ENCODE measurements around the gene MRPS25. TPM values are rescaled to one million over a fixed set of nuclear protein-coding genes. Genes with fewer than 3 reads are reported as not detected.

Gene MRPS25
- total RNA-seq, 1 experiment from 2014 or later: 69.7 TPM

DNA sequence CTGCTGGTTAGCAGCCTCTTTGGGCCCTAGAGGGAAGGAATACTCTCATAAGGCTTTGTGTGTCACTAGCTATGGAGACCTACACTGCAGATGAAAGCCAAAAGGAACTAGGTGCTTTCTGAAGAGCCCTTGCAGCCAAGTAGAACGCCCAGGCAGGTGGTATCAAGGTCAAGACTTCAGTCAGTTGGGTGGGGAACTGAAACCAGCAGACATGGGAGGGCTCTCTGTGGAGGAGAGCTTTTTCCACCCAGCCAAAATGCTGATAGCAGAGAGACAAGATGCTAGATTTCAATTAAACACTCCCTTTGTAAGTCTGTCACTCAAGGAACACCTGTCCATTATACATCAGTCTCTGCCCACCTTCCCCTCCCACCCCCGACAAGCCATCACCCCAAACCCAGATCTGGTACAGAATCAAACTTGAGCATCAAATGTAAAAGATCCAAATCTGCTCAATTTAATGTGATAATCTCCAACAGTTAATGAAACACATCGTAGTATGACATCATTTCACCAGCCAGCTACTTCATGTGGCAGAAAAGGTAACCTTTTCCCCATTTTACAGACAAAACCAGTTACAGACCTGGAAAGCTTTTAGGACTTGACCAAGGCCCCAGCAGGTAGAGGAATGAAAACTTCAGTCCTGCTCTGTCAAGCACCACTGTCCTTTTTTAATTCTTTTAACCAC is 14.6 kb downstream of the MRPS25 start (continued):
- TF ChIP-seq, protein P1, sequence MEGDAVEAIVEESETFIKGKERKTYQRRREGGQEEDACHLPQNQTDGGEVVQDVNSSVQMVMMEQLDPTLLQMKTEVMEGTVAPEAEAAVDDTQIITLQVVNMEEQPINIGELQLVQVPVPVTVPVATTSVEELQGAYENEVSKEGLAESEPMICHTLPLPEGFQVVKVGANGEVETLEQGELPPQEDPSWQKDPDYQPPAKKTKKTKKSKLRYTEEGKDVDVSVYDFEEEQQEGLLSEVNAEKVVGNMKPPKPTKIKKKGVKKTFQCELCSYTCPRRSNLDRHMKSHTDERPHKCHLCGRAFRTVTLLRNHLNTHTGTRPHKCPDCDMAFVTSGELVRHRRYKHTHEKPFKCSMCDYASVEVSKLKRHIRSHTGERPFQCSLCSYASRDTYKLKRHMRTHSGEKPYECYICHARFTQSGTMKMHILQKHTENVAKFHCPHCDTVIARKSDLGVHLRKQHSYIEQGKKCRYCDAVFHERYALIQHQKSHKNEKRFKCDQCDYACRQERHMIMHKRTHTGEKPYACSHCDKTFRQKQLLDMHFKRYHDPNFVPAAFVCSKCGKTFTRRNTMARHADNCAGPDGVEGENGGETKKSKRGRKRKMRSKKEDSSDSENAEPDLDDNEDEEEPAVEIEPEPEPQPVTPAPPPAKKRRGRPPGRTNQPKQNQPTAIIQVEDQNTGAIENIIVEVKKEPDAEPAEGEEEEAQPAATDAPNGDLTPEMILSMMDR (IDR thresholded peaks at IDR 0.05): no peak
- TF ChIP-seq, protein P2, sequence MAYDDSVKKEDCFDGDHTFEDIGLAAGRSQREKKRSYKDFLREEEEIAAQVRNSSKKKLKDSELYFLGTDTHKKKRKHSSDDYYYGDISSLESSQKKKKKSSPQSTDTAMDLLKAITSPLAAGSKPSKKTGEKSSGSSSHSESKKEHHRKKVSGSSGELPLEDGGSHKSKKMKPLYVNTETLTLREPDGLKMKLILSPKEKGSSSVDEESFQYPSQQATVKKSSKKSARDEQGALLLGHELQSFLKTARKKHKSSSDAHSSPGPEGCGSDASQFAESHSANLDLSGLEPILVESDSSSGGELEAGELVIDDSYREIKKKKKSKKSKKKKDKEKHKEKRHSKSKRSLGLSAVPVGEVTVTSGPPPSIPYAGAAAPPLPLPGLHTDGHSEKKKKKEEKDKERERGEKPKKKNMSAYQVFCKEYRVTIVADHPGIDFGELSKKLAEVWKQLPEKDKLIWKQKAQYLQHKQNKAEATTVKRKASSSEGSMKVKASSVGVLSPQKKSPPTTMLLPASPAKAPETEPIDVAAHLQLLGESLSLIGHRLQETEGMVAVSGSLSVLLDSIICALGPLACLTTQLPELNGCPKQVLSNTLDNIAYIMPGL (CRISPR knock-in tag; IDR thresholded peaks at IDR 0.05): no peak
- no peak for TF ChIP-seq NFATC4 (CRISPR knock-in tag; IDR thresholded peaks at IDR 0.05)
- no peak for TF ChIP-seq SP1 (CRISPR knock-in tag; conservative IDR thresholded peaks at IDR 0.05)

GRCh38 chr3:15049584-15049983 is 15.5 kb downstream of the MRPS25 start:
- ChIA-PET POLR2A (no interaction called here), CTCF (no interaction called here)
- no peak for TF ChIP-seq TP53 (CRISPR knock-in tag; IDR thresholded peaks at IDR 0.05)
- TF ChIP-seq ZNF138 (CRISPR knock-in tag; conservative IDR thresholded peaks at IDR 0.05): no peak
- TF ChIP-seq SMAD3 (CRISPR knock-in tag; IDR thresholded peaks at IDR 0.05; ENCODE audit: borderline replicate concordance): no peak
- TF ChIP-seq, protein P1 (IDR thresholded peaks at IDR 0.05): no peak
- TF ChIP-seq JAZF1 (CRISPR knock-in tag; IDR thresholded peaks at IDR 0.05): no peak
- TF ChIP-seq ZNF671 (CRISPR knock-in tag; IDR thresholded peaks at IDR 0.05): no peak
- no peaks in the 10 kb centered on the region for H3K9me3 Mint-ChIP-seq
- H3K4me3 Mint-ChIP-seq: no peak overlapping the region
- H3K4me1 Mint-ChIP-seq: peaks cover 4% of the 10 kb centered on the region; the same call in 1 of the 2 replicates
- ATAC-seq (no peak), DNase-seq (ENCODE audit: low spot score) (no peak)
- H3K27me3 Mint-ChIP-seq (ENCODE audit: low read depth): no peaks in the 10 kb centered on the region
- H3K27ac Mint-ChIP-seq: no peak overlapping the region
- H3K36me3 Mint-ChIP-seq: peaks cover 74% of the 10 kb centered on the region

GRCh38 chr3:15045667-15046066 is 19.4 kb downstream of the MRPS25 start:
- ATAC-seq (no peak), DNase-seq (ENCODE audit: low spot score) (no peak)
- peaks cover 84% of the 10 kb centered on the region for H3K36me3 Mint-ChIP-seq
- no peak overlapping the region for H3K27ac Mint-ChIP-seq
- ChIA-PET CTCF (interaction anchor here (1.1 to 2.1 kb wide), 2 partner anchors 19 to 119 kb away, joined by 3 to 5 read pairs; partner anchors contain the start of gene MRPS25), POLR2A (no interaction called here)
- no peak overlapping the region for H3K4me3 Mint-ChIP-seq
- no peaks in the 10 kb centered on the region for H3K9me3 Mint-ChIP-seq
- no peaks in the 10 kb centered on the region for H3K27me3 Mint-ChIP-seq (ENCODE audit: low read depth)
- no peaks in the 10 kb centered on the region for H3K4me1 Mint-ChIP-seq
- TF ChIP-seq, protein P3, sequence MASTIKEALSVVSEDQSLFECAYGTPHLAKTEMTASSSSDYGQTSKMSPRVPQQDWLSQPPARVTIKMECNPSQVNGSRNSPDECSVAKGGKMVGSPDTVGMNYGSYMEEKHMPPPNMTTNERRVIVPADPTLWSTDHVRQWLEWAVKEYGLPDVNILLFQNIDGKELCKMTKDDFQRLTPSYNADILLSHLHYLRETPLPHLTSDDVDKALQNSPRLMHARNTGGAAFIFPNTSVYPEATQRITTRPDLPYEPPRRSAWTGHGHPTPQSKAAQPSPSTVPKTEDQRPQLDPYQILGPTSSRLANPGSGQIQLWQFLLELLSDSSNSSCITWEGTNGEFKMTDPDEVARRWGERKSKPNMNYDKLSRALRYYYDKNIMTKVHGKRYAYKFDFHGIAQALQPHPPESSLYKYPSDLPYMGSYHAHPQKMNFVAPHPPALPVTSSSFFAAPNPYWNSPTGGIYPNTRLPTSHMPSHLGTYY (CRISPR knock-in tag; IDR thresholded peaks at IDR 0.05): no peak

GRCh38 chr3:15044326-15044725 is 20.8 kb downstream of the MRPS25 start:
- H3K4me1 Mint-ChIP-seq: no peaks in the 10 kb centered on the region
- DNase-seq (ENCODE audit: low spot score) (no peak), ATAC-seq (no peak)
- H3K4me3 Mint-ChIP-seq: no peak overlapping the region
- H3K27ac Mint-ChIP-seq: peak overlapping the region; percentile 26
- ChIA-PET CTCF (interaction anchor here (0.7 kb wide), 1 partner anchor 119 kb away, joined by 3 read pairs; no protein-coding TSS in a partner anchor), POLR2A (no interaction called here)
- peaks cover 78% of the 10 kb centered on the region for H3K36me3 Mint-ChIP-seq
- no peaks in the 10 kb centered on the region for H3K9me3 Mint-ChIP-seq
- no peaks in the 10 kb centered on the region for H3K27me3 Mint-ChIP-seq (ENCODE audit: low read depth)
- TF ChIP-seq, protein P3 (CRISPR knock-in tag; IDR thresholded peaks at IDR 0.05): no peak
- TF ChIP-seq ZNF219 (CRISPR knock-in tag; IDR thresholded peaks at IDR 0.05; ENCODE audit: borderline replicate concordance) (no peak), MLX (CRISPR knock-in tag; IDR thresholded peaks at IDR 0.05) (no peak), FOXP4 (CRISPR knock-in tag; IDR thresholded peaks at IDR 0.05) (no peak)
- TF ChIP-seq, protein P4, sequence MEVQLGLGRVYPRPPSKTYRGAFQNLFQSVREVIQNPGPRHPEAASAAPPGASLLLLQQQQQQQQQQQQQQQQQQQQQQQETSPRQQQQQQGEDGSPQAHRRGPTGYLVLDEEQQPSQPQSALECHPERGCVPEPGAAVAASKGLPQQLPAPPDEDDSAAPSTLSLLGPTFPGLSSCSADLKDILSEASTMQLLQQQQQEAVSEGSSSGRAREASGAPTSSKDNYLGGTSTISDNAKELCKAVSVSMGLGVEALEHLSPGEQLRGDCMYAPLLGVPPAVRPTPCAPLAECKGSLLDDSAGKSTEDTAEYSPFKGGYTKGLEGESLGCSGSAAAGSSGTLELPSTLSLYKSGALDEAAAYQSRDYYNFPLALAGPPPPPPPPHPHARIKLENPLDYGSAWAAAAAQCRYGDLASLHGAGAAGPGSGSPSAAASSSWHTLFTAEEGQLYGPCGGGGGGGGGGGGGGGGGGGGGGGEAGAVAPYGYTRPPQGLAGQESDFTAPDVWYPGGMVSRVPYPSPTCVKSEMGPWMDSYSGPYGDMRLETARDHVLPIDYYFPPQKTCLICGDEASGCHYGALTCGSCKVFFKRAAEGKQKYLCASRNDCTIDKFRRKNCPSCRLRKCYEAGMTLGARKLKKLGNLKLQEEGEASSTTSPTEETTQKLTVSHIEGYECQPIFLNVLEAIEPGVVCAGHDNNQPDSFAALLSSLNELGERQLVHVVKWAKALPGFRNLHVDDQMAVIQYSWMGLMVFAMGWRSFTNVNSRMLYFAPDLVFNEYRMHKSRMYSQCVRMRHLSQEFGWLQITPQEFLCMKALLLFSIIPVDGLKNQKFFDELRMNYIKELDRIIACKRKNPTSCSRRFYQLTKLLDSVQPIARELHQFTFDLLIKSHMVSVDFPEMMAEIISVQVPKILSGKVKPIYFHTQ (CRISPR knock-in tag; IDR thresholded peaks at IDR 0.05): no peak
